ENCODE results near the gene RPTOR.

DNA sequence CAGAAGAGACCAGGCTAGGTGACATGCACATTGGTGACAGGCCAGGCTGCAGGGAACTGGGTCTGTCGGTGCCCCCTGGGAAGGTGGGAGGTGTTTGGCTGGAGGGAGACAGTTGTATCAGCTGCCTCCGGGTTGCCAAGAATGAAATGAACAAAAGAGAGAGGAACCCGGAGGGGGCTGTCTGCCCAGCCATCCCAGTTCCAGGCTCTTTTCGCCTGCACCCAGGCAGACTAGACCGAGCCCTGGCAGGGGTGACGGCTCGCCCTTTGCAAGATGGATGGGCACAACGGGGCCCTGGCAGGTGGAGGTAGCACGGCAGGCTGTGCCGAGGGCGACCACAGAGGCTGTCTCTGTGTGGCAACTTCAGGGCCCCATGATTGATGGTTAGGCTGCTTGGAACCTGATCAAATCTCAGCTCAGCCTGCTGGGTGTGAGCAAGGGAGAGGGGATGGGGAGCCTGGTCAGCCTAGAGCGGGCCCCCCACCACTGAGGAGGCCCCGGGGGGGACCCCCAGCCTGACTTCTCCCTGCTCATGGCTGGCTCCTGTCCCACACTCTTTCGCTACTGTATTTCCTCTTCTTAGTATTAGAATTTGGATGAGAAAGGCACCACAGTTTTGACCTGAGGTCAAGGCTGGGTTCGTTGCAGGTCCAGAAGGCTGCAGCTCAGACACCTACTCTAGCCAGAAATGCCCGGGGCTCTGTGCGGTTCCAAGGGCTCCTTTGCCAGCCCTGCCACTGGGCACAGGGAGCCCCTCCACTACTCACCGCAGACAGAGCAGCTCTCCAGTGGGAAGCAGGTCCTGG lies 328.1 kb downstream of the RPTOR start:
- TF ChIP-seq, protein P1, sequence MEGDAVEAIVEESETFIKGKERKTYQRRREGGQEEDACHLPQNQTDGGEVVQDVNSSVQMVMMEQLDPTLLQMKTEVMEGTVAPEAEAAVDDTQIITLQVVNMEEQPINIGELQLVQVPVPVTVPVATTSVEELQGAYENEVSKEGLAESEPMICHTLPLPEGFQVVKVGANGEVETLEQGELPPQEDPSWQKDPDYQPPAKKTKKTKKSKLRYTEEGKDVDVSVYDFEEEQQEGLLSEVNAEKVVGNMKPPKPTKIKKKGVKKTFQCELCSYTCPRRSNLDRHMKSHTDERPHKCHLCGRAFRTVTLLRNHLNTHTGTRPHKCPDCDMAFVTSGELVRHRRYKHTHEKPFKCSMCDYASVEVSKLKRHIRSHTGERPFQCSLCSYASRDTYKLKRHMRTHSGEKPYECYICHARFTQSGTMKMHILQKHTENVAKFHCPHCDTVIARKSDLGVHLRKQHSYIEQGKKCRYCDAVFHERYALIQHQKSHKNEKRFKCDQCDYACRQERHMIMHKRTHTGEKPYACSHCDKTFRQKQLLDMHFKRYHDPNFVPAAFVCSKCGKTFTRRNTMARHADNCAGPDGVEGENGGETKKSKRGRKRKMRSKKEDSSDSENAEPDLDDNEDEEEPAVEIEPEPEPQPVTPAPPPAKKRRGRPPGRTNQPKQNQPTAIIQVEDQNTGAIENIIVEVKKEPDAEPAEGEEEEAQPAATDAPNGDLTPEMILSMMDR (IDR thresholded peaks at IDR 0.05): no peak
- no peak for TF ChIP-seq POLR2A (IDR thresholded peaks at IDR 0.05)

All from upper lobe of left lung (tissue), 4 donors.